ENCODE measurements around the gene FGF19. TPM values are rescaled to one million over a fixed set of nuclear protein-coding genes. Genes with fewer than 3 reads are reported as not detected.

FGF19 gene
- total RNA-seq, 2 donors from 2014 or later, result not detected

- peaks cover 18% of the 10 kb centered on the region for H3K4me1 ChIP-seq
- no peak overlapping the region for H3K4me3 ChIP-seq
- H3K9me3 ChIP-seq, result no peaks in the 10 kb centered on the region
- no peak for ATAC-seq
- intact Hi-C loops (cut with DNase I), result no loop called here
- H3K36me3 ChIP-seq (replicated peaks in 1 of 2; ENCODE audit: insufficient read depth in 1 of 2, low read depth in 2 of 2), result no peaks in the 10 kb centered on the region
- WGBS, 2 donors, result 6 to 19% methylated on average over 14 to 44 of the region's 45 CpGs
- H3K27ac ChIP-seq, result no peak overlapping the region
- TF ChIP-seq POLR2A (IDR thresholded peaks at IDR 0.05) (no peak), CTCF (IDR thresholded peaks at IDR 0.05) (no peak)
- H3K27me3 ChIP-seq, result peaks cover 5 to 11% of the 10 kb centered on the region in 2 donors
- no peak for DNase-seq
These were observed 911 bp downstream of the FGF19 start for GRCh38 chr11:69702769-69703452.

- peaks cover 5 to 11% of the 10 kb centered on the region in 2 donors for H3K27me3 ChIP-seq
- no peak overlapping the region for H3K4me3 ChIP-seq
- H3K36me3 ChIP-seq (replicated peaks in 1 of 2; ENCODE audit: insufficient read depth in 1 of 2, low read depth in 2 of 2), result no peaks in the 10 kb centered on the region
- DNase-seq (no peak), ATAC-seq (no peak)
- 8 to 12% methylated on average over 12 to 28 of the region's 35 CpGs for WGBS, 2 donors
- H3K27ac ChIP-seq, result no peak overlapping the region
- no peaks in the 10 kb centered on the region for H3K9me3 ChIP-seq
- intact Hi-C loops (cut with DNase I), result no loop called here
- H3K4me1 ChIP-seq, result peaks cover 18% of the 10 kb centered on the region
- TF ChIP-seq POLR2A (IDR thresholded peaks at IDR 0.05), result no peak
- no peak for TF ChIP-seq CTCF (IDR thresholded peaks at IDR 0.05)
These were observed 1.6 kb downstream of the FGF19 start for GRCh38 chr11:69702239-69702691.

GRCh38 chr11:69700278-69701140 is 3.3 kb downstream of the FGF19 start:
- ATAC-seq (peak; percentile 57), DNase-seq (peak; percentile 57 to 77 (median 70))
- WGBS, 2 donors, result 29 to 37% methylated on average over 19 to 20 of the region's 20 CpGs
- Histone ChIP-seq H3K4me3 (no peak overlapping the region), H3K36me3 (replicated peaks in 1 of 2; ENCODE audit: insufficient read depth in 1 of 2, low read depth in 2 of 2) (no peaks in the 10 kb centered on the region), H3K9me3 (no peaks in the 10 kb centered on the region), H3K4me1 (peaks cover 18% of the 10 kb centered on the region), H3K27ac (no peak overlapping the region), H3K27me3 (peaks cover 5 to 11% of the 10 kb centered on the region in 2 donors)
- TF ChIP-seq CTCF (IDR thresholded peaks at IDR 0.05), result no peak
- no peak for TF ChIP-seq POLR2A (IDR thresholded peaks at IDR 0.05)
- intact Hi-C loops (cut with DNase I), result no loop called here

- H3K4me1 ChIP-seq, result peaks cover 7% of the 10 kb centered on the region
- DNase-seq, result no peak
- no peak overlapping the region for H3K27ac ChIP-seq
- ATAC-seq, result no peak
- H3K4me3 ChIP-seq, result no peak overlapping the region
- intact Hi-C loops (cut with DNase I), result loop anchor here (5.0 to 10.0 kb wide), 2 partner anchors 183 to 486 kb away; no protein-coding TSS in a partner anchor
- H3K27me3 ChIP-seq, result peaks cover 5 to 7% of the 10 kb centered on the region in 2 donors
- TF ChIP-seq CTCF (IDR thresholded peaks at IDR 0.05), result no peak
- TF ChIP-seq POLR2A (IDR thresholded peaks at IDR 0.05), result no peak
- WGBS, 2 donors, result 73 to 93% methylated on average over 4 to 13 of the region's 13 CpGs
- H3K9me3 ChIP-seq, result no peaks in the 10 kb centered on the region
- H3K36me3 ChIP-seq (replicated peaks in 1 of 2; ENCODE audit: insufficient read depth in 1 of 2, low read depth in 2 of 2), result no peaks in the 10 kb centered on the region
These were observed 4.6 kb downstream of the FGF19 start for GRCh38 chr11:69699213-69699612.

Measured in body of pancreas (tissue), 4 donors.